ENCODE data around the gene NDUFS7.

NDUFS7 gene

GRCh38 chr19:1412323-1412923, 28.7 kb downstream of the NDUFS7 start:
- no peak for TF ChIP-seq CTCF (IDR thresholded peaks at IDR 0.05)
- no peaks in the 10 kb centered on the region for H3K27me3 ChIP-seq (ENCODE audit: control insufficient read depth, insufficient read depth, low read length)

GRCh38 chr19:1412995-1413800, 29.5 kb downstream of the NDUFS7 start:
- peaks cover 47% of the 10 kb centered on the region for H3K4me1 ChIP-seq
- H3K27ac ChIP-seq, result no peak overlapping the region
- no peak for TF ChIP-seq CTCF (IDR thresholded peaks at IDR 0.05)
- H2AFZ ChIP-seq, result no peak overlapping the region
- H3K27me3 ChIP-seq (ENCODE audit: control insufficient read depth, insufficient read depth, low read length), result no peaks in the 10 kb centered on the region
- no peak overlapping the region for H3K9ac ChIP-seq
- H3K4me2 ChIP-seq (ENCODE audit: low read length), result no peak overlapping the region
- no peaks in the 10 kb centered on the region for H3K36me3 ChIP-seq (ENCODE audit: control insufficient read depth, insufficient read depth, low read length)
- no peaks in the 10 kb centered on the region for H3K9me3 ChIP-seq (ENCODE audit: control insufficient read depth, low read length)
- H3K4me3 ChIP-seq (ENCODE audit: low read depth, low read length), result no peak overlapping the region
- H3K79me2 ChIP-seq, result peaks cover 77% of the 10 kb centered on the region

More at GRCh38 chr19:1412323-1412923, 28.7 kb downstream of the NDUFS7 start:
- no peak overlapping the region for H3K9ac ChIP-seq
- no peaks in the 10 kb centered on the region for H3K36me3 ChIP-seq (ENCODE audit: control insufficient read depth, insufficient read depth, low read length)
- H3K4me1 ChIP-seq, result peaks cover 47% of the 10 kb centered on the region
- H3K9me3 ChIP-seq (ENCODE audit: control insufficient read depth, low read length), result no peaks in the 10 kb centered on the region
- H2AFZ ChIP-seq, result no peak overlapping the region
- H3K4me2 ChIP-seq (ENCODE audit: low read length), result no peak overlapping the region
- peaks cover 73% of the 10 kb centered on the region for H3K79me2 ChIP-seq
- H3K27ac ChIP-seq, result peak overlapping the region; percentile 12
- no peak overlapping the region for H3K4me3 ChIP-seq (ENCODE audit: low read depth, low read length)

GRCh38 chr19:1416014-1416841, 32.5 kb downstream of the NDUFS7 start:
- Histone ChIP-seq H3K36me3 (ENCODE audit: control insufficient read depth, insufficient read depth, low read length) (no peaks in the 10 kb centered on the region), H3K9ac (no peak overlapping the region), H2AFZ (no peak overlapping the region), H3K4me3 (ENCODE audit: low read depth, low read length) (peak overlapping the region; percentile 42), H3K9me3 (ENCODE audit: control insufficient read depth, low read length) (no peaks in the 10 kb centered on the region), H3K4me1 (peaks cover 27% of the 10 kb centered on the region), H3K4me2 (ENCODE audit: low read length) (peak overlapping the region; percentile 40), H3K27me3 (ENCODE audit: control insufficient read depth, insufficient read depth, low read length) (no peaks in the 10 kb centered on the region), H3K79me2 (peaks cover 71% of the 10 kb centered on the region), H3K27ac (peak overlapping the region; percentile 72)
- no peak for TF ChIP-seq CTCF (IDR thresholded peaks at IDR 0.05)

GRCh38 chr19:1417145-1417544, 33.4 kb downstream of the NDUFS7 start:
- no peak overlapping the region for H3K27ac ChIP-seq
- peaks cover 71% of the 10 kb centered on the region for H3K79me2 ChIP-seq
- H2AFZ ChIP-seq, result no peak overlapping the region
- no peak overlapping the region for H3K4me3 ChIP-seq (ENCODE audit: low read depth, low read length)
- H3K36me3 ChIP-seq (ENCODE audit: control insufficient read depth, insufficient read depth, low read length), result no peaks in the 10 kb centered on the region
- no peak overlapping the region for H3K9ac ChIP-seq
- peak overlapping the region; percentile 13 for H3K4me2 ChIP-seq (ENCODE audit: low read length)
- no peaks in the 10 kb centered on the region for H3K27me3 ChIP-seq (ENCODE audit: control insufficient read depth, insufficient read depth, low read length)
- TF ChIP-seq CTCF (IDR thresholded peaks at IDR 0.05), result no peak
- peaks cover 24% of the 10 kb centered on the region for H3K4me1 ChIP-seq
- no peaks in the 10 kb centered on the region for H3K9me3 ChIP-seq (ENCODE audit: control insufficient read depth, low read length)

Data from parathyroid adenoma (tissue), 2 donors.